Testis (tissue), 3 donors: Measurements from ENCODE around the gene FRY. TPM values are rescaled to one million over a fixed set of nuclear protein-coding genes. Genes with fewer than 3 reads are reported as not detected.

Source experiments
- DNase-seq: peaks from one replicate; pipeline ENCODE4 v3.0.0-alpha.2; 2019
- H3K27ac ChIP-seq, 2 donors: fragments of 200-600 bp; sonication (generic); one replicate each; pipeline ENCODE4 v1.5.1; 2019
- H3K27me3 ChIP-seq: fragments of 200-600 bp; sonication (generic); one replicate; pipeline ENCODE4 v1.5.1; 2019
- H3K36me3 ChIP-seq: fragments of 200-600 bp; sonication (generic); one replicate; pipeline ENCODE4 v1.5.1; 2017; ENCODE audit warnings: low read depth; ENCODE audit errors: missing control alignments
- H3K4me1 ChIP-seq: fragments of 200-600 bp; sonication (generic); one replicate; pipeline ENCODE4 v1.5.1; 2019
- H3K4me3 ChIP-seq, 2 donors: fragments of 200-600 bp; sonication (generic); one replicate each; pipeline ENCODE4 v1.5.1; 2017 to 2019
- H3K9me3 ChIP-seq: fragments of 200-600 bp; sonication (generic); one replicate; pipeline ENCODE4 v1.5.1; 2017
- POLR2A ChIP-seq: fragments of 450-650 bp; IDR thresholded peaks from one replicate; pipeline ENCODE4 v1.6.1; 2017; ENCODE audit warnings: antibody characterized with exemption, mild to moderate bottlenecking, moderate library complexity
- WGBS, 2 donors: methylation state at CpG; one replicate each; pipeline ENCODE4 v1.1.5; 2018; 5-methylcytosine and 5-hydroxymethylcytosine counted together
- intact Hi-C: fragments of 100-400 bp; cut with DNase I; formaldehyde crosslinking; loops from one replicate; pipeline ENCODE4 v1.15.1; 2023; ENCODE audit warnings: low total_unique reads
- polyA plus RNA-seq: library from polyadenylated mRNA; stranded (reverse); fragments of 350-450 nt; fragmentation: Illumina TruSeq; extraction: RNeasy Lipid Tissue Mini Kit (QIAGEN cat#74804); gene quantifications from one replicate; pipeline ENCODE4 v1.2.3, GENCODE V29; 2014; ENCODE audit warnings: low read depth, low replicate concordance; ENCODE audit not compliant: insufficient read depth
- total RNA-seq, 2 donors: library from RNA; depleted of rRNA; stranded (reverse); fragments of >200 nt; gene quantifications; one replicate each; pipeline ENCODE4 v1.2.3, GENCODE V29; 2016
- TF ChIP-seq, protein P1 (sequence below), 3 experiments: fragments of 450-650 bp in 2 of 3; fragments of 200-600 bp in 1 of 3; sonication (generic) in 1 of 3; IDR thresholded peaks; one replicate each; pipeline ENCODE4 v1.5.1; 2016 to 2019; ENCODE audit warnings: antibody characterized with exemption in 3 of 3, mild to moderate bottlenecking in 2 of 3, moderate library complexity in 1 of 3

The FRY gene
- total and polyA plus RNA-seq, 3 donors from 2014 or later, result 24.8 to 26.6 (median 25.9) TPM

DNA sequence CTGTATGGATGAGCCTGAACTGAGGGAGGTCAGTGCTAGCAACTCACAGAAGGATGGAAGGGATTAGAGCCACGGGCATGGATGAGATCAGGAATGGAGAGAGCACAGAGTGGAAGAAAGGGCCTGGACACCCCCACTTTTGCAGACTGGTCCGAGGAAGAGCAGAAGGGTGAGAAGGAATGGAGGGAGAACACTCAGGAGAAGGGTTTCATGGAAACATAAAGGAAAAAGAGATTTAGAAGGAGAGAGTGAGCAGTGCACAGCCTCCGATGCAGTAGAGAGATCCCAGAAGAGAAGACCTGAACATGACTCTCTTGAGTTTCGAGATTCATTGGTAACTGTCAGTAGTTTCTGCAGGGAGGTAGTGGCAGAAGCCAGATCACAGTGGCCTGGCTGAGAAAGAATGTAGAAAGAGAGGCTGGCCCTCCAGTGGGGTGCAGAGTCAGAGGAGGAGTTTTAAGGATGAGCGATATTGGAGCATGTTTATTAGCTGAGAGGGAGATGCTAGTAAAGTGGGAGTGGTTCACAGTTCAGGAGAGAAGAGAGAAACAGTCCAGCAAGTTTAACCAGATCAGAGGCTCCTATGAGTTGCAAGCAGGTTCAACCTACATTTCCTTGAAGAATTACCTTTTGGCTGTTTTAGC lies 174.6 kb downstream of the FRY start:
- Histone ChIP-seq H3K4me3 (no peak overlapping the region), H3K9me3 (no peaks in the 10 kb centered on the region), H3K27me3 (no peaks in the 10 kb centered on the region), H3K27ac (no peak overlapping the region), H3K4me1 (peaks cover 12% of the 10 kb centered on the region), H3K36me3 (no peaks in the 10 kb centered on the region)
- DNase-seq, result no peak
- intact Hi-C loops, result no loop called here
- 58 to 64% methylated on average over 5 of the region's 5 CpGs for WGBS, 2 donors
- TF ChIP-seq, protein P1, sequence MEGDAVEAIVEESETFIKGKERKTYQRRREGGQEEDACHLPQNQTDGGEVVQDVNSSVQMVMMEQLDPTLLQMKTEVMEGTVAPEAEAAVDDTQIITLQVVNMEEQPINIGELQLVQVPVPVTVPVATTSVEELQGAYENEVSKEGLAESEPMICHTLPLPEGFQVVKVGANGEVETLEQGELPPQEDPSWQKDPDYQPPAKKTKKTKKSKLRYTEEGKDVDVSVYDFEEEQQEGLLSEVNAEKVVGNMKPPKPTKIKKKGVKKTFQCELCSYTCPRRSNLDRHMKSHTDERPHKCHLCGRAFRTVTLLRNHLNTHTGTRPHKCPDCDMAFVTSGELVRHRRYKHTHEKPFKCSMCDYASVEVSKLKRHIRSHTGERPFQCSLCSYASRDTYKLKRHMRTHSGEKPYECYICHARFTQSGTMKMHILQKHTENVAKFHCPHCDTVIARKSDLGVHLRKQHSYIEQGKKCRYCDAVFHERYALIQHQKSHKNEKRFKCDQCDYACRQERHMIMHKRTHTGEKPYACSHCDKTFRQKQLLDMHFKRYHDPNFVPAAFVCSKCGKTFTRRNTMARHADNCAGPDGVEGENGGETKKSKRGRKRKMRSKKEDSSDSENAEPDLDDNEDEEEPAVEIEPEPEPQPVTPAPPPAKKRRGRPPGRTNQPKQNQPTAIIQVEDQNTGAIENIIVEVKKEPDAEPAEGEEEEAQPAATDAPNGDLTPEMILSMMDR (IDR thresholded peaks at IDR 0.05), result no peak
- no peak for TF ChIP-seq POLR2A

DNA sequence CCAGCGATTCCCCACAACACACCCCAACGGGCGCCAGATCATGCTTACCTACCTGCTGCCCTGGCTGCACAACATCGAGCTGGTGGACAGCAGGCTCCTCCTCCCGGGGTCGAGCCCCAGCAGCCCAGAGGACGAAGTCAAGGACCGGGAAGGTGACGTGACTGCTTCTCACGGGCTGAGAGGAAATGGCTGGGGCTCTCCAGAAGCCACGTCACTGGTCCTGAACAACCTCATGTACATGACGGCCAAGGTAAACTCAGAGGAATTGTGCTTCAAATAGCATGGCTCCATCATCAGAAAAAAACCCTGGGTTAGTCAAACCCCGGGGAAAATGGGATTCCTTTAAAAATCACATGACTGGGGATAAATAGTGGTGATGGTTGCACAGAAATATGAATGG lies 177.3 kb downstream of the FRY start:
- H3K36me3 ChIP-seq, result no peaks in the 10 kb centered on the region
- 89 to 95% methylated on average over 11 to 13 of the region's 13 CpGs for WGBS, 2 donors
- H3K27ac ChIP-seq, result no peak overlapping the region
- H3K4me3 ChIP-seq, result no peak overlapping the region
- no peaks in the 10 kb centered on the region for H3K9me3 ChIP-seq
- peaks cover 12% of the 10 kb centered on the region for H3K4me1 ChIP-seq
- no peak for TF ChIP-seq POLR2A
- TF ChIP-seq, protein P1 (IDR thresholded peaks at IDR 0.05), result no peak
- intact Hi-C loops, result no loop called here
- no peak for DNase-seq
- H3K27me3 ChIP-seq, result no peaks in the 10 kb centered on the region

DNA sequence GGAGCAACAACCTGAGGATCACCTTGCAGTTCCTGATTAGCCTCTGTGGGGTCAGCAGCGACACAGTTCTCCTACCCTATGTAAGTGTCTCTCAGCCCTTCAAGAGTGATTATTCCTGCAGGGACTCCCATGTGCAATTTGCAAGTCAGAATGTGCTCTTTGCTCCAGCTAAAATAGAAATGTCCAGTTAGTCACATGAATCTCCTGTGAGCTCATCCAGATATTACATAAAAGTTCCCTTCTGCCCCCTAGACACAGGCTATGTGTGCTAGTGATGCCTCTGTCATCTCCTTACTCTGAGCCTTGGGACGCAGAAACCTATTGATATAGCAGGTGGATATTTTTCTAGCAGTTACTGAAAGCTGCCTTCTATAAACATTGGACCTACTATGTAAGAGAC lies 178.1 kb downstream of the FRY start:
- intact Hi-C loops, result no loop called here
- no peak overlapping the region for H3K27ac ChIP-seq
- H3K36me3 ChIP-seq, result no peaks in the 10 kb centered on the region
- TF ChIP-seq, protein P1 (IDR thresholded peaks at IDR 0.05), result no peak
- TF ChIP-seq POLR2A, result no peak
- 86 to 98% methylated on average over 2 of the region's 2 CpGs for WGBS, 2 donors
- no peaks in the 10 kb centered on the region for H3K27me3 ChIP-seq
- peaks cover 12% of the 10 kb centered on the region for H3K4me1 ChIP-seq
- H3K4me3 ChIP-seq, result no peak overlapping the region
- DNase-seq, result no peak
- no peaks in the 10 kb centered on the region for H3K9me3 ChIP-seq

DNA sequence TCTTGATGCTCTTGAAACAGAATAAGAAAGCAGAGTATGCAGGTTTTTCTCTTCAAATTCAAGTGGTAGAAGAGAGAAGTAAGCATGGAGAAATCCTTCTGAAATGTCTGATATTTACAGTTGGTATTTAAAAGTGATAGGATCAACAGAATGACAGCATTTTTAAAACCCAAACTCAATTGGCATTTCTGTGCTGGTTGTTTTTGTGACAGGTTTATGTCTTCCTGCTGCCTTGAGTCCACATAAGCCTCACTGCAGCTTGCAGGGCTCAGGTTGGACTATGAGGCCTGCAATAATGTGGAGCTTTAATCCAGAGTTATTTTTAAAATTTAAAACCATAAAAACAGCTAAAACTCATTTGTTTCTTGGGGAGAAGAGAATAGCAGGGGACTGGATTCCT lies 178.5 kb downstream of the FRY start:
- Histone ChIP-seq H3K4me1 (peaks cover 12% of the 10 kb centered on the region), H3K27ac (no peak overlapping the region), H3K27me3 (no peaks in the 10 kb centered on the region), H3K9me3 (no peaks in the 10 kb centered on the region), H3K36me3 (no peaks in the 10 kb centered on the region), H3K4me3 (no peak overlapping the region)
- no peak for DNase-seq
- TF ChIP-seq, protein P1 (IDR thresholded peaks at IDR 0.05), result no peak
- TF ChIP-seq POLR2A, result no peak
- intact Hi-C loops, result no loop called here

DNA sequence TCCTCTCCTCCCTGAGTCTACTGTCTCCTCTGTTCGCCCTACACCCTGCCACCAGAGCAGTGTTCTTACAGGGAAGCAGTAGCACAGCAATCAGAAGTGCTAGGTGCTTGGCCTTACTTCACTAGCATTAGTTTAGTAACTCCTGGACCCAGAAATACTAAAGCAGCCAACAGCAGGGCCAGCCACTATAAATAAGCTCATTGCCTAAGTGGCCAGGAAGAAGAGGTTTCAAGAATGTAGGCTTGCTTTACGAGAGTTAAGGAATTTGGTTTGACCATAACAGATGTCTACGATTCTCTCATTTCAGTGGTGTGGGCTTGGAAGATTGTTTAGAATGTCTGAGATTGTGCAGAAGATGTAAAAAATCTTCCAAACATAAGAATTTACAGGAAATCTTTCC lies 180.2 kb downstream of the FRY start:
- no peak for DNase-seq
- Histone ChIP-seq H3K27me3 (no peaks in the 10 kb centered on the region), H3K27ac (no peak overlapping the region), H3K36me3 (no peaks in the 10 kb centered on the region), H3K9me3 (no peaks in the 10 kb centered on the region), H3K4me1 (no peaks in the 10 kb centered on the region), H3K4me3 (no peak overlapping the region)
- WGBS, 2 donors, result 73 to 78% methylated on average over 3 of the region's 3 CpGs
- intact Hi-C loops, result no loop called here
- TF ChIP-seq POLR2A, result no peak
- TF ChIP-seq, protein P1 (IDR thresholded peaks at IDR 0.05), result no peak
